Measurements from ENCODE around the gene DICER1. TPM values are rescaled to one million over a fixed set of nuclear protein-coding genes. Genes with fewer than 3 reads are reported as not detected.
A peak's percentile ranks its signal among the peaks of the same experiment; 100 is the strongest.

DICER1 gene
- total RNA-seq, 1 experiment from 2014 or later = 48.0 TPM

GRCh38 chr14:95101736-95102679, 55.3 kb downstream of the DICER1 start:
- in situ Hi-C loops (cut with HindIII; ENCODE audit: low sequenced_read_pairs) = no loop called here
- DNase-seq (ENCODE audit: low spot score) = peak; percentile 73

- DNase-seq (ENCODE audit: low spot score) = peak; percentile 60
- in situ Hi-C loops (cut with HindIII; ENCODE audit: low sequenced_read_pairs) = no loop called here
These were observed 58.2 kb downstream of the DICER1 start for GRCh38 chr14:95098984-95099599.

- in situ Hi-C loops (cut with HindIII; ENCODE audit: low sequenced_read_pairs) = no loop called here
- no peak for DNase-seq (ENCODE audit: low spot score)
These were observed 59.9 kb downstream of the DICER1 start for GRCh38 chr14:95097385-95097784.

- DNase-seq (ENCODE audit: low spot score) = no peak
- in situ Hi-C loops (cut with HindIII; ENCODE audit: low sequenced_read_pairs) = no loop called here
These were observed 60.9 kb downstream of the DICER1 start for GRCh38 chr14:95096476-95096875.

DNA sequence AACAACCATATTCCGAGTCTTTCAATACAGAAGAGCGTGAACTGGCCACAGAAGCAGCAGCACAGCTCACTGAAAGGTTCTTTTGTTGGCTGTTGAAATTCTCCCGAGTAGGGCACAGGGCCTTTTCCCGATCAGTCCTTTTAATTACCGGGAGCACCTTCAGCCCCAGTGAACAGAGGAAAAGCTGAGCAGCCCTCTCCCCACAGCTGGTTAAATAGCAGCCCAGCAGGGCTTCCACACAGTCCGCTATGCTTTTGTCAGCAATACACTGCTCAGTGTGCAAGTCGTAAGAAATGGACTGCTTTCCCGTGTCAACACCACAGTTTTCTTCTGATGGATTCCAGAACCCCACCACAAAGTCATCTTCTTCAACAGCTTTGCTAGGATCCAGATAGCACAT, 61.3 kb downstream of the DICER1 start:
- DNase-seq (ENCODE audit: low spot score) = no peak
- in situ Hi-C loops (cut with HindIII; ENCODE audit: low sequenced_read_pairs) = no loop called here

DNA sequence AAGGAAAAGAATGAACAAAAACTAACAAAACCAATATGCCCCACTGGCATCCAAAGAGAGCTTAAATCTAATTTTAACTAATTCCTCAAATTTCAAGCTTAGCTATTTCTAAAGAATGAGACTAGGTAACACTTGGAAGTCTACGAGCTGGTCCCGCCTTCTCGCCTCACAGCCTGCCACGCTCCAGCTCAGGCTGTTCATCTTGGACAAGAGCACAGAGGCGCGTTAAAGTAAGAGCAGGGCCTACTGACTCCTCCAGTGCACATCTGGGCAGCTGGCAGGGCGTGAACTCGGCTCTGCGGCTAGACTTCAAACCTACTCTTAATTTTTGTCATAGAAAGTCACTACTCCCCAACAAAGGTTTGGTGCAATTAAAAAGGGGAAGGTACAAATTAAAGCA, 64.6 kb downstream of the DICER1 start:
- in situ Hi-C loops (cut with HindIII; ENCODE audit: low sequenced_read_pairs) = no loop called here
- no peak for DNase-seq (ENCODE audit: low spot score)

DNA sequence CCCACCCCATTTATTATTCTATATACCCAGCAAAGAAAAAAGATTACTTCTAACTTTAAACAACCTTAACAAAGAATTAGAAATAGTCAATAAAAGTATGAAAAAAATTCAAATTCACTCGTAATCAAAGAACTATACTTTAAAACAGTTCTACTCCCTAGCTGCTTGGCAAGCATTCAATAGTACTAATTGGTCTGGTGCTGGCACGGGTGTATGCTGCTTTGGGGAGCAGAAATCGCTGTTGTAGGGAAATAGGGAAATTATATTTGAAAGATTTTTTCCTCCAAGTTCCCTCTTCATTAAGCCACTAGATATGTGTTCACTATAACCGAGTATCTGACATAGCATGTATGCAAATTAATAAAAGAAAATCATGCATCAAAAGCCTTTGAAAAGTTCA, 65.7 kb downstream of the DICER1 start:
- DNase-seq (ENCODE audit: low spot score) = no peak
- in situ Hi-C loops (cut with HindIII; ENCODE audit: low sequenced_read_pairs) = no loop called here

GRCh38 chr14:95088665-95089064, 68.7 kb downstream of the DICER1 start:
- DNase-seq (ENCODE audit: low spot score) = no peak
- in situ Hi-C loops (cut with HindIII; ENCODE audit: low sequenced_read_pairs) = no loop called here

DNA sequence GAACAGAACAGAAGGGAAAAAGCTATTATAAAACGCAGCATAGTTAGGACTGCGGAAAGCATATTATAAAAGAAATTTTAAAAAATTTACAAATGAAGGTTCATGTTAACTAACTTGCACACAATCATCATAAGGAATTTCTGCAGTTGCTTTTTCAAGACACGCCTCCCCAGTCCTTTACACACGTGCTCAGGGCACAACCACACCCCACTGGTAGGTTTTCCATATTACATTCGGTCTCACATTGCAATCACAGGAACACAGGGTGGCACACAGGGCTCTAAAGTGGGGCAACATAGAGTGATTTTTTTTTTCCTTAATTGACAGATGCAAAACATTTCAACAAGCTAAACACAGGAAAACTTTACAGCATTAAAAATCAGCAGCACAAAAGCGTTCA, 69.7 kb downstream of the DICER1 start:
- in situ Hi-C loops (cut with HindIII; ENCODE audit: low sequenced_read_pairs) = no loop called here
- DNase-seq (ENCODE audit: low spot score) = no peak

- in situ Hi-C loops (cut with HindIII; ENCODE audit: low sequenced_read_pairs) = no loop called here
These were observed 72.0 kb downstream of the DICER1 start for GRCh38 chr14:95085321-95085720.

DNA sequence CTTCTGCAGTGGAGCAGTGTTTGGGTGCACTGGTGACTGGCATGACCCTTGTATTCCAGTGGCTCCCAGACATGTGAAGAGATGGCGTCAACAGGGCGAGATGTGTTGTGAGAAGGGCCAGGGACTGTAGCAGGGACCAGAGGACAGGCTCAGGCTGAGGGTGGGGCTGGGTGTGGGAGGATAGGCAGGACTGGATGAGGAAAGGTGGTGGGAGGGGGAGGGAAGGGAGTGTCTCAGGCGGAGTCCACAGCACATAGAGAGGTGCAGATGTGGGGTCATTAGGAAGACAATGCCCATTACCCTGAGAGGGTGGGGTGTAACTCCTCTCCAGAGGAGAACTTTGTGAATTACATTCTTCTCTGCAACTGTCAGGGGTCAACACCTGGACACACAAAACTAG, 78.5 kb downstream of the DICER1 start:
- no peak for DNase-seq (ENCODE audit: low spot score)
- in situ Hi-C loops (cut with HindIII; ENCODE audit: low sequenced_read_pairs) = no loop called here

More at GRCh38 chr14:95085321-95085720, 72.0 kb downstream of the DICER1 start:
- no peak for DNase-seq (ENCODE audit: low spot score)

DNA sequence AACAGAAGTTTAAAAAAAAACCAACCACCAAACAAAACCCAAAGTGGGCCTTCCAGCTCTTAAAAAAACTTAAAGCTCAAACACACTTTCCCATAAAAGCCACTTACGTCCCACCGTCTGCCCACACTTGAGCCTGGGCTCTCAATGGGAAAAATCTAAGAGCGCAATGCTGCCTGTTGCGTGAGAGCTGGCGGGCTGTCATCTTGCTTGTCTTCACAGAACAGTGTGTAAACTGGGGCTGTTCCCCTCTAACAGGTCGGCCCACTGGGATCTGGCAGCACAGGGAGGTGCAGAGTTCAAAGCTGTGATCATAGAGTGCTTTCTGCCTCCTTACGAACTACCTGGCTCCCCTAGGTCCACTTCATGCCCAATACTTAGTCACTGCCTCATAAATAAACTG, 80.0 kb downstream of the DICER1 start:
- DNase-seq (ENCODE audit: low spot score) = no peak
- in situ Hi-C loops (cut with HindIII; ENCODE audit: low sequenced_read_pairs) = no loop called here

DNA sequence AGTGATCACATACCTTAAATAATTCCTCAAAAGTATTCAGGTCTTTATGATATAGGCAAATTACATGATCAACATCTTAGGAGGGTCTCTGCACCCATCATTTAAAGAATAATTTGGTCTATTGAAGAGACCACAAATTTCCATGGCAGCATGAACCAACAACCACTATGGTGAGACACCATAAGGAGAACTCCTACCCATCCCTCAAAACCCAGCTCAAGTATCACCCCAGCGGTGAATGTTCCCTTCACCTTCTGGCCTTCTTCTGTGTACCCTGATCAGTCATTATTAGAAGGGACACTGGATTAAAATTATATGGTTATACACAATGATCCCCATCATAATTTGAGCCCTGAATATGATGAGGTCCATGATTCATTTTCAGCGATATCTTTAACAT, 81.5 kb downstream of the DICER1 start:
- no peak for DNase-seq (ENCODE audit: low spot score)
- in situ Hi-C loops (cut with HindIII; ENCODE audit: low sequenced_read_pairs) = no loop called here

DNA sequence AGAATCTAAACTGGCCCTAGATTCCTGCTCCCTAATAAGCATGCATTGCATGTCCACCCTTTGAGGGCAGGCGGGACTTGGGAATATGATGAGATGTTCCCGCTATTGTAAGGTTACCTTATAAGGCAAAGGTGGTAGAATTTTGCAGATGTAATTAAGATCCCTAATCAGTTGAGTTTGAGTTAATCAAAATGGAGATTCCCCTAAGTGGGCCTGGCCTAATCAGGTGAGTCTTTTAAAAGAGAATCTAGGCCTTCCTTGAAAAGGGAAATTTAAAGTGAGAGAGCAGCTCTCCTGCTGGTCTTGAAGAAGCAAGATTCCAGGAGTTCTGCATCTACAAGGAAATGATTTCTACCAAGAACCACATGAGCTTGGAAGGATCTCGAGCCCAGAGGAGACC, 83.4 kb downstream of the DICER1 start:
- no peak for DNase-seq (ENCODE audit: low spot score)
- in situ Hi-C loops (cut with HindIII; ENCODE audit: low sequenced_read_pairs) = no loop called here

- in situ Hi-C loops (cut with HindIII; ENCODE audit: low sequenced_read_pairs) = no loop called here
- no peak for DNase-seq (ENCODE audit: low spot score)
These were observed 84.9 kb downstream of the DICER1 start for GRCh38 chr14:95072310-95072905.

- DNase-seq (ENCODE audit: low spot score) = no peak
- in situ Hi-C loops (cut with HindIII; ENCODE audit: low sequenced_read_pairs) = no loop called here
These were observed 85.6 kb downstream of the DICER1 start for GRCh38 chr14:95071649-95072280.

GRCh38 chr14:95070748-95071435, 86.4 kb downstream of the DICER1 start:
- no peak for DNase-seq (ENCODE audit: low spot score)
- in situ Hi-C loops (cut with HindIII; ENCODE audit: low sequenced_read_pairs) = no loop called here

DNA sequence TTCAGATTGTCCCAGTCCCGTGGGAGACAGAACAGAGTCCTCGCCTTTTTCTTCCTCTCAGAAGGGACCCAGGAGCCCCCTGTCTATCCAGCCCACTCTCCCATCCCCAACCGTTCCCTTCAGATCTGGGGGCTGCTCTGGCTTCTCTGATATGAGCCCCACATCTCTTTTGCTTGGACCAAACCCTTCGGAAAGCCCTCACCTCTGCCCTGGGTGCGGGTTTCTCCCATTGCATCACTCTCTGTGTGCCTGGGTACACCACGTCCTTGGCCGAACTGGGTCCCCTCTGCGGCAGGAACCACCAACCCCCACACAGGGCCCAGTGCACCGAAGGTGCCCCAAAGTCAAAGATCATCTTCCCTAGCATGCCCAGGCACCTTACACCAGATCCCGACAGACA, 87.8 kb downstream of the DICER1 start:
- DNase-seq (ENCODE audit: low spot score) = no peak
- in situ Hi-C loops (cut with HindIII; ENCODE audit: low sequenced_read_pairs) = no loop called here

DNA sequence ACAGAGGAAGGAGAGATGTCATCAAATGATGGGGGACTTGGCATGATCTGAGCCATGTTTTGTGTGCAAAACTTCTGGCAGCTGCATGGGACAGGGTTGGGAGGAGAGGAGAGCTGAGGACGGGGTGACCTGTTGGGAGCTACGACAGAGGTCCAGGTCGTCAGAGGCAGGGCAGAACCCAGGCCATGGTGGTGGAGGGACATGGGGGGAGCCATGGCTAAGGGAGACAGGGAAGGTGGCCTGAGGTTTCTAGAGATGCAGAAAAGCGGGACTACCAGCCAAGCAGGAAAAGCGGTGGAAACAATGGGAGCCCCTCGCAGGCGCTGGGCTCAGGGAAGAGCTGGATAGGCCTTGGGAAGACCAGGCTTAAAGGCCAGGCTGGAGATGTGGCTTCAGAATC, 88.3 kb downstream of the DICER1 start:
- DNase-seq (ENCODE audit: low spot score) = no peak
- in situ Hi-C loops (cut with HindIII; ENCODE audit: low sequenced_read_pairs) = no loop called here
